GM19438 (cell line): Measurements from ENCODE around the gene MYO15B.

ENCODE experiments used
- ATAC-seq: cut with Tn5 transposase; IDR thresholded peaks from one replicate; pipeline ENCODE4 v1.9.1; 2021; ENCODE audit warnings: low read depth; ENCODE audit not compliant: unreplicated experiment

MYO15B gene

GRCh38 chr17:75587675-75588595, at the start of gene MYO15B:
Gene MYO15B, plus strand, starts transcription at chr17:75587800. Its CDS starts 258 bp downstream, at chr17:75588058.
- no peak for ATAC-seq

GRCh38 chr17:75539967-75540729, 47.5 kb upstream of the MYO15B start:
- no peak for ATAC-seq

GRCh38 chr17:75540923-75541503, 46.6 kb upstream of the MYO15B start:
- ATAC-seq = no peak

GRCh38 chr17:75542229-75542628, 45.4 kb upstream of the MYO15B start:
- ATAC-seq = no peak

GRCh38 chr17:75542728-75543336, 44.8 kb upstream of the MYO15B start:
- ATAC-seq = no peak

GRCh38 chr17:75544250-75544649, 43.4 kb upstream of the MYO15B start:
- no peak for ATAC-seq

GRCh38 chr17:75546181-75546580, 41.4 kb upstream of the MYO15B start:
- no peak for ATAC-seq

GRCh38 chr17:75547091-75547490, 40.5 kb upstream of the MYO15B start:
- ATAC-seq = no peak

GRCh38 chr17:75548813-75549212, 38.8 kb upstream of the MYO15B start:
- no peak for ATAC-seq

- no peak for ATAC-seq
These were observed 38.1 kb upstream of the MYO15B start for GRCh38 chr17:75549246-75550138.

- ATAC-seq = no peak
These were observed 37.5 kb upstream of the MYO15B start for GRCh38 chr17:75550139-75550465.

GRCh38 chr17:75551266-75551665, 36.3 kb upstream of the MYO15B start:
- ATAC-seq = no peak

GRCh38 chr17:75552425-75553294, 34.9 kb upstream of the MYO15B start:
- no peak for ATAC-seq

- no peak for ATAC-seq
These were observed 34.1 kb upstream of the MYO15B start for GRCh38 chr17:75553295-75554110.

GRCh38 chr17:75555679-75556153, 31.9 kb upstream of the MYO15B start:
- no peak for ATAC-seq

- ATAC-seq = no peak
These were observed 30.3 kb upstream of the MYO15B start for GRCh38 chr17:75557075-75557851.
